Measurements from ENCODE around the gene ITPK1. TPM values are rescaled to one million over a fixed set of nuclear protein-coding genes. Genes with fewer than 3 reads are reported as not detected.

The ITPK1 gene
- total RNA-seq, 1 experiment from 2014 or later, result 133 TPM

GRCh38 chr14:93004699-93005082 is 111.0 kb downstream of the ITPK1 start:
- CTCF ChIA-PET, result interaction anchor here (0.7 to 1.5 kb wide), 3 partner anchors 109 to 135 kb away, joined by 3 to 4 read pairs (median 4); no protein-coding TSS in a partner anchor
- BruUV-seq (replicated peaks), result no TSS peak

GRCh38 chr14:93003945-93004698 is 111.6 kb downstream of the ITPK1 start:
- no TSS peak for BruUV-seq (replicated peaks)
- H3K36me3 Mint-ChIP-seq (ENCODE audit: insufficient read depth, unreplicated experiment), result peaks cover 4% of the 10 kb centered on the region
- H3K4me3 Mint-ChIP-seq (ENCODE audit: unreplicated experiment), result no peak overlapping the region
- H3K9me3 Mint-ChIP-seq (ENCODE audit: unreplicated experiment), result no peaks in the 10 kb centered on the region
- POLR2A ChIA-PET, result interaction anchor here (1.1 kb wide), 1 partner anchor 14 kb away, joined by 4 read pairs; no protein-coding TSS in a partner anchor
- intact Hi-C loops (cut with micrococcal nuclease), result no loop called here
- CTCF ChIA-PET, result interaction anchor here (0.5 to 1.5 kb wide), 3 partner anchors 52 to 136 kb away, joined by 3 to 4 read pairs (median 3); no protein-coding TSS in a partner anchor
- TF ChIP-seq CTCF (IDR thresholded peaks at IDR 0.05; ENCODE audit: unreplicated experiment), result no peak
- H3K27ac Mint-ChIP-seq (ENCODE audit: low read depth, unreplicated experiment), result no peak overlapping the region
- peaks cover 22% of the 10 kb centered on the region for H3K4me1 Mint-ChIP-seq (ENCODE audit: insufficient read depth, unreplicated experiment)
- no peak for DNase-seq (ENCODE audit: unreplicated experiment)
- no peaks in the 10 kb centered on the region for H3K27me3 Mint-ChIP-seq (ENCODE audit: insufficient read depth, unreplicated experiment)

More at GRCh38 chr14:93004699-93005082, 111.0 kb downstream of the ITPK1 start:
- intact Hi-C loops (cut with micrococcal nuclease), result no loop called here
- Mint-ChIP-seq H3K4me1 (ENCODE audit: insufficient read depth, unreplicated experiment) (peaks cover 22% of the 10 kb centered on the region), H3K27ac (ENCODE audit: low read depth, unreplicated experiment) (no peak overlapping the region), H3K9me3 (ENCODE audit: unreplicated experiment) (no peaks in the 10 kb centered on the region), H3K36me3 (ENCODE audit: insufficient read depth, unreplicated experiment) (peaks cover 4% of the 10 kb centered on the region), H3K4me3 (ENCODE audit: unreplicated experiment) (no peak overlapping the region), H3K27me3 (ENCODE audit: insufficient read depth, unreplicated experiment) (no peaks in the 10 kb centered on the region)
- DNase-seq (ENCODE audit: unreplicated experiment), result no peak
- no peak for TF ChIP-seq CTCF (IDR thresholded peaks at IDR 0.05; ENCODE audit: unreplicated experiment)
- POLR2A ChIA-PET, result interaction anchor here (1.1 kb wide), 1 partner anchor 14 kb away, joined by 4 read pairs; no protein-coding TSS in a partner anchor

- CTCF ChIA-PET, result interaction anchor here (0.6 kb wide), 2 partner anchors 51 to 231 kb away, joined by 3 read pairs; no protein-coding TSS in a partner anchor
- Mint-ChIP-seq H3K4me3 (ENCODE audit: unreplicated experiment) (no peak overlapping the region), H3K27ac (ENCODE audit: low read depth, unreplicated experiment) (no peak overlapping the region), H3K27me3 (ENCODE audit: insufficient read depth, unreplicated experiment) (no peaks in the 10 kb centered on the region), H3K4me1 (ENCODE audit: insufficient read depth, unreplicated experiment) (peaks cover 14% of the 10 kb centered on the region), H3K36me3 (ENCODE audit: insufficient read depth, unreplicated experiment) (no peaks in the 10 kb centered on the region), H3K9me3 (ENCODE audit: unreplicated experiment) (no peaks in the 10 kb centered on the region)
- POLR2A ChIA-PET, result interaction anchor here (0.7 kb wide), 1 partner anchor 26 kb away, joined by 3 read pairs; no protein-coding TSS in a partner anchor
- BruUV-seq (replicated peaks), result no TSS peak
- DNase-seq (ENCODE audit: unreplicated experiment), result no peak
- intact Hi-C loops (cut with micrococcal nuclease), result no loop called here
- TF ChIP-seq CTCF (IDR thresholded peaks at IDR 0.05; ENCODE audit: unreplicated experiment), result no peak
These were observed 112.8 kb downstream of the ITPK1 start for GRCh38 chr14:93002851-93003298.

GRCh38 chr14:93002049-93002448 is 113.7 kb downstream of the ITPK1 start:
- BruUV-seq (replicated peaks), result no TSS peak
- no peaks in the 10 kb centered on the region for H3K9me3 Mint-ChIP-seq (ENCODE audit: unreplicated experiment)
- ChIA-PET CTCF (interaction anchor here (0.6 kb wide), 1 partner anchor 232 kb away, joined by 3 read pairs; no protein-coding TSS in a partner anchor), POLR2A (no interaction called here)
- intact Hi-C loops (cut with micrococcal nuclease), result no loop called here
- no peak for TF ChIP-seq CTCF (IDR thresholded peaks at IDR 0.05; ENCODE audit: unreplicated experiment)
- no peaks in the 10 kb centered on the region for H3K27me3 Mint-ChIP-seq (ENCODE audit: insufficient read depth, unreplicated experiment)
- DNase-seq (ENCODE audit: unreplicated experiment), result no peak
- peaks cover 9% of the 10 kb centered on the region for H3K4me1 Mint-ChIP-seq (ENCODE audit: insufficient read depth, unreplicated experiment)
- H3K27ac Mint-ChIP-seq (ENCODE audit: low read depth, unreplicated experiment), result no peak overlapping the region
- H3K36me3 Mint-ChIP-seq (ENCODE audit: insufficient read depth, unreplicated experiment), result no peaks in the 10 kb centered on the region
- H3K4me3 Mint-ChIP-seq (ENCODE audit: unreplicated experiment), result no peak overlapping the region

Data from MCF 10A (cell line).